Measurements from ENCODE around the gene DEFB114.

GRCh38 chr6:49939993-49940498, 23.9 kb downstream of the DEFB114 start:
- no peak for TF ChIP-seq YY1 (IDR thresholded peaks at IDR 0.05; ENCODE audit: insufficient read depth, insufficient read length)
- no peak for TF ChIP-seq SUZ12 (IDR thresholded peaks at IDR 0.05; ENCODE audit: extremely low read depth, insufficient read depth, insufficient read length)
- TF ChIP-seq ZNF274 (IDR thresholded peaks at IDR 0.05; ENCODE audit: low read depth, low read length) = no peak
